HepG2 (cell line): ENCODE data around the gene AGAP1. TPM values are rescaled to one million over a fixed set of nuclear protein-coding genes. Genes with fewer than 3 reads are reported as not detected.
A peak's percentile ranks its signal among the peaks of the same experiment; 100 is the strongest.

ENCODE experiments used
- ARID4A ChIP-seq: sonication (generic); formaldehyde crosslinking; IDR thresholded peaks from 2 replicates; pipeline ENCODE4 v1.5.0; 2020; ENCODE audit warnings: mild to moderate bottlenecking, missing genetic modification reagents, borderline replicate concordance
- CBFB ChIP-seq: sonication (generic); formaldehyde crosslinking; IDR thresholded peaks from 2 replicates; pipeline ENCODE4 v1.4.0; 2020; ENCODE audit warnings: missing genetic modification reagents
- CENPT ChIP-seq: sonication (generic); formaldehyde crosslinking; IDR thresholded peaks from 2 replicates; pipeline ENCODE4 v1.8.0; 2022; ENCODE audit warnings: low read depth, mild to moderate bottlenecking, moderate library complexity, missing genetic modification reagents
- HDAC1 ChIP-seq: sonication (generic); formaldehyde crosslinking; IDR thresholded peaks from 2 replicates; pipeline ENCODE4 v1.5.1; 2020; ENCODE audit warnings: mild to moderate bottlenecking, missing genetic modification reagents
- IRF2 ChIP-seq: IDR thresholded peaks from 2 replicates; pipeline ENCODE4 v1.6.1; 2018; ENCODE audit warnings: missing genetic modification reagents, missing compliant biosample characterization
- JUNB ChIP-seq: sonication (generic); formaldehyde crosslinking; IDR thresholded peaks from 2 replicates; pipeline ENCODE4 v1.8.0; 2022; ENCODE audit warnings: missing genetic modification reagents, mild to moderate bottlenecking, borderline replicate concordance
- JUND ChIP-seq: sonication (generic); formaldehyde crosslinking; IDR thresholded peaks from 2 replicates; pipeline ENCODE4 v1.8.0; 2022; ENCODE audit warnings: mild to moderate bottlenecking, missing genetic modification reagents
- KDM4B ChIP-seq: sonication (generic); formaldehyde crosslinking; IDR thresholded peaks from 2 replicates; pipeline ENCODE4 v1.4.0; 2020; ENCODE audit warnings: missing genetic modification reagents
- MAFG ChIP-seq: sonication (generic); formaldehyde crosslinking; IDR thresholded peaks from 2 replicates; pipeline ENCODE4 v1.5.1; 2020; ENCODE audit warnings: mild to moderate bottlenecking, missing genetic modification reagents
- MEF2D ChIP-seq: sonication (generic); formaldehyde crosslinking; IDR thresholded peaks from 2 replicates; pipeline ENCODE4 v1.5.1; 2020; ENCODE audit warnings: mild to moderate bottlenecking, missing genetic modification reagents
- NFATC3 ChIP-seq: sonication (generic); formaldehyde crosslinking; IDR thresholded peaks from 2 replicates; pipeline ENCODE4 v1.5.1; 2020; ENCODE audit warnings: mild to moderate bottlenecking, missing genetic modification reagents
- NFE2L2 ChIP-seq: fragments of 150-350 bp; IDR thresholded peaks from 2 replicates; pipeline ENCODE4 v1.6.1; 2014; ENCODE audit warnings: low read length
- NR1H2 ChIP-seq: sonication (generic); formaldehyde crosslinking; IDR thresholded peaks from 2 replicates; pipeline ENCODE4 v1.8.1; 2022; ENCODE audit warnings: low read depth, missing genetic modification reagents, borderline replicate concordance
- NR2F2 ChIP-seq: IDR thresholded peaks from 2 replicates; pipeline ENCODE4 v1.6.1; 2012; ENCODE audit warnings: low read depth, inconsistent platforms, borderline replicate concordance
- PHF5A ChIP-seq: IDR thresholded peaks from one replicate; pipeline ENCODE4 v1.6.1; 2018; ENCODE audit warnings: low read depth, missing genetic modification reagents; ENCODE audit not compliant: unreplicated experiment
- RAD21 ChIP-seq: fragments of 450-650 bp; formaldehyde crosslinking; IDR thresholded peaks from 2 replicates; pipeline ENCODE4 v1.5.0; 2020; ENCODE audit warnings: mild to moderate bottlenecking
- SMAD3 ChIP-seq: sonication (generic); formaldehyde crosslinking; IDR thresholded peaks from 2 replicates; pipeline ENCODE4 v1.4.0; 2020; ENCODE audit warnings: missing genetic modification reagents
- TFDP2 ChIP-seq: sonication (generic); formaldehyde crosslinking; IDR thresholded peaks from 2 replicates; pipeline ENCODE4 v1.4.0; 2020; ENCODE audit warnings: missing genetic modification reagents
- U2AF2 ChIP-seq: fragments of 200-400 bp; formaldehyde crosslinking; IDR thresholded peaks from 2 replicates; pipeline ENCODE4 v1.6.1; 2017; ENCODE audit warnings: low read depth, mild to moderate bottlenecking, low read length
- ZNF883 ChIP-seq: sonication (generic); formaldehyde crosslinking; IDR thresholded peaks from 2 replicates; pipeline ENCODE4 v1.5.1; 2020; ENCODE audit warnings: mild to moderate bottlenecking, missing genetic modification reagents; ENCODE audit errors: not compliant biosample characterization
- polyA plus RNA-seq, 8 experiments: library from polyadenylated mRNA; depleted of rRNA in 3 of 8; stranded (reverse) in 7 of 8; unstranded in 1 of 8; fragments of >200 nt; fragmentation: Illumina TruSeq in 4 of 8; extraction: Trizol in 4 of 8; gene quantifications; 2 replicates each; pipeline versions ENCODE4 v1.2.1 to v1.2.3, GENCODE V29; 2011 to 2016; ENCODE audit warnings: low read depth in 4 of 8, missing spikeins in 1 of 8, mixed read lengths in 1 of 8; ENCODE audit not compliant: insufficient read depth in 1 of 8
- total RNA-seq, 5 experiments: library from RNA; depleted of rRNA; stranded (reverse); fragments of >200 nt; fragmentation: Illumina TruSeq; extraction: Trizol; gene quantifications; 2 replicates each; pipeline ENCODE4 v1.2.3, GENCODE V29; 2016; ENCODE audit warnings: low read depth in 1 of 5
- TF ChIP-seq, protein P1 (sequence below): sonication (generic); formaldehyde crosslinking; conservative IDR thresholded peaks from 2 replicates; pipeline ENCODE4 v1.4.0; 2020; ENCODE audit warnings: missing genetic modification reagents
- TF ChIP-seq, protein P2 (sequence below): sonication (generic); formaldehyde crosslinking; IDR thresholded peaks from 2 replicates; pipeline ENCODE4 v1.8.1; 2023; ENCODE audit warnings: mild to moderate bottlenecking, missing genetic modification reagents

Gene AGAP1
- total and polyA plus RNA-seq, 2 of the 13 experiments (the other 11 are each of a cell fraction or from before 2014, with no cell fraction given), result 21.2 to 32.7 TPM

DNA sequence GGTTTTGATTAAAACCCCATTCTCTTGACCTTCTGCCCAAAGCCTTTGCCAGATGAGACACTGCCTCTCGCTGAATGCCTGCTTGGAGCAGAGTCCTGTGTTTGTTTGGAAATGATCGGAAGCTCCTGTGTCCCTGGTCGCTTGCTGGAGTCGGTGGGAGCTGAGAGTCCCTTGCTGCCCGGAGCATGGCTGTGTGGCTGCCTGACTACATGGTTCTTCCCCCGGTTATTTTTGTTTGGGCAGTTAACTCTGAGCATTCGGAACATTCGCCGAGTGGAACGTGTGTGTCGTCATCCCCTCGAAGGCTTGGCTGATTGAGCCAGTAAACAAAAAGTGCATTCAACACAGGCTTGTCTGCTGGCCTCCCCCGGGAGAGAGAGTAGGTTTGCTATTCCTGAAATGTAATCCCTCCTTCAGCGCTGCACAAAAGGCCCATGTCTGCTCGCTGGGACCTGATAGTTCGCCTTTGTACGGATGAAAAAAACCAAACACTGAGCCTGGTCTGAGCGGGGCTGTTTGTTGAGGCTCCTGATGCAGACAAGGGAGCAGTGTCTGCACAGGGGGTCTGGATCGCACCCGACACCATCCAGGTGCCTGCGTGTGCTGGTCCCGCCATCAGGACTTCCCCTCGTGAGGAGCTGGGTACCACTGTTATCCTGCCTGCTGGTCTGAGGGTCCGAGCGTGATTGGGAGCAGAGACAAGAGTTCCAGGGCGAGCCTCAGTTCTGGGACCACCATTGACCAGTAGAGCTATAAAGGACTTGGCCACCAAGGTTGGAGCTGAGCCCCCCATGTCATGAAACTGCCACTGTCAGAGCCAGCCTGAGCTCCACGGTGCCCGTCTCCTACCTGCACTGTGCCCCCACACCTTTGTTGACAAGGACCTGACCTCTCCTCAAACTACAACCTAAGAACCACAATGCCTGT lies 83.8 kb downstream of the AGAP1 start (continued):
- TF ChIP-seq NR2F2, result no peak
- no peak for TF ChIP-seq TFDP2 (CRISPR knock-in tag)
- no peak for TF ChIP-seq RAD21 (CRISPR knock-in tag)
- TF ChIP-seq CENPT (CRISPR knock-in tag), result no peak
- TF ChIP-seq, protein P1, sequence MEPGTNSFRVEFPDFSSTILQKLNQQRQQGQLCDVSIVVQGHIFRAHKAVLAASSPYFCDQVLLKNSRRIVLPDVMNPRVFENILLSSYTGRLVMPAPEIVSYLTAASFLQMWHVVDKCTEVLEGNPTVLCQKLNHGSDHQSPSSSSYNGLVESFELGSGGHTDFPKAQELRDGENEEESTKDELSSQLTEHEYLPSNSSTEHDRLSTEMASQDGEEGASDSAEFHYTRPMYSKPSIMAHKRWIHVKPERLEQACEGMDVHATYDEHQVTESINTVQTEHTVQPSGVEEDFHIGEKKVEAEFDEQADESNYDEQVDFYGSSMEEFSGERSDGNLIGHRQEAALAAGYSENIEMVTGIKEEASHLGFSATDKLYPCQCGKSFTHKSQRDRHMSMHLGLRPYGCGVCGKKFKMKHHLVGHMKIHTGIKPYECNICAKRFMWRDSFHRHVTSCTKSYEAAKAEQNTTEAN, result no peak
- TF ChIP-seq IRF2 (CRISPR knock-in tag), result peak; percentile 50; the same call in 1 of the 2 replicates
- TF ChIP-seq MEF2D (CRISPR knock-in tag), result peak; percentile 56; the same call in 1 of the 2 replicates
- TF ChIP-seq HDAC1 (CRISPR knock-in tag), result peak; percentile 41; the same call in 1 of the 2 replicates
- TF ChIP-seq JUNB (CRISPR knock-in tag), result no peak
- no peak for TF ChIP-seq NR1H2 (CRISPR knock-in tag)
- no peak for TF ChIP-seq ZNF883 (CRISPR knock-in tag)
- TF ChIP-seq NFATC3 (CRISPR knock-in tag), result no peak
- TF ChIP-seq SMAD3, result no peak; the same call in 1 of the 2 replicates
- TF ChIP-seq PHF5A (CRISPR knock-in tag), result no peak
- peak; percentile 42; the same call in 1 of the 2 replicates for TF ChIP-seq ARID4A (CRISPR knock-in tag)
- no peak for TF ChIP-seq NFE2L2
- TF ChIP-seq, protein P2, sequence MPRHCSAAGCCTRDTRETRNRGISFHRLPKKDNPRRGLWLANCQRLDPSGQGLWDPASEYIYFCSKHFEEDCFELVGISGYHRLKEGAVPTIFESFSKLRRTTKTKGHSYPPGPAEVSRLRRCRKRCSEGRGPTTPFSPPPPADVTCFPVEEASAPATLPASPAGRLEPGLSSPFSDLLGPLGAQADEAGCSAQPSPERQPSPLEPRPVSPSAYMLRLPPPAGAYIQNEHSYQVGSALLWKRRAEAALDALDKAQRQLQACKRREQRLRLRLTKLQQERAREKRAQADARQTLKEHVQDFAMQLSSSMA (CRISPR knock-in tag), result no peak
- no peak for TF ChIP-seq U2AF2
- no peak for TF ChIP-seq CBFB (CRISPR knock-in tag)
- TF ChIP-seq JUND (CRISPR knock-in tag), result no peak
- no peak for TF ChIP-seq KDM4B (CRISPR knock-in tag)
- no peak for TF ChIP-seq MAFG (CRISPR knock-in tag)
